ENCODE data around the gene GABRR1. TPM values are rescaled to one million over a fixed set of nuclear protein-coding genes. Genes with fewer than 3 reads are reported as not detected.

Gene GABRR1
- total and polyA plus RNA-seq, 2 of the 13 experiments (the other 11 are each of a cell fraction or from before 2014, with no cell fraction given): not detected

- Histone ChIP-seq H3K27ac (ENCODE audit: extremely low read length, insufficient read depth, low read length) (no peak overlapping the region), H3K4me3 (replicated peaks in 1 of 3; ENCODE audit: insufficient read depth in 1 of 3, low read depth in 2 of 3, low read length in 3 of 3) (no peak overlapping the region), H4K20me1 (ENCODE audit: insufficient read depth, low read length) (no peaks in the 10 kb centered on the region; the same call in 1 of the 2 replicates), H3K27me3 (ENCODE audit: control insufficient read depth in 1 of 2, insufficient read depth in 2 of 2, low read length in 2 of 2) (no peaks in the 10 kb centered on the region), H3K9ac (ENCODE audit: insufficient read depth, low read depth, low read length) (no peak overlapping the region), H3K4me1 (ENCODE audit: insufficient read depth, low read length) (peaks cover 12% of the 10 kb centered on the region), H3K36me3 (replicated peaks in 1 of 2; ENCODE audit: control insufficient read depth in 1 of 2, insufficient read depth in 2 of 2, low read length in 2 of 2) (peaks cover 0 to 26% of the 10 kb centered on the region in 2 experiments; a peak in 4 of 5 replicates), H3K9me3 (ENCODE audit: low read length) (no peaks in the 10 kb centered on the region), H3K79me2 (ENCODE audit: insufficient read depth, low read length) (peaks cover 5% of the 10 kb centered on the region), H3K4me2 (ENCODE audit: low read depth, low read length) (no peak overlapping the region), H2AFZ (ENCODE audit: low read length) (no peak overlapping the region)
- FAIRE-seq (no peak), ATAC-seq (no peak), DNase-seq (ENCODE audit: low spot score) (no peak)
- intact Hi-C loops (cut with micrococcal nuclease; ENCODE audit: unreplicated experiment) (no loop called here), in situ Hi-C loops (cut with HindIII; ENCODE audit: extremely low pct_ligation_motif_present, low pct_unique_long_range_greater_than_20kb) (no loop called here)
- WGBS (ENCODE audit: low lambda C conversion rate): 98% methylated on average over 1 of the region's 1 CpG
- POLR2A ChIA-PET: interaction anchor here (1.9 to 2.0 kb wide), 2 partner anchors 8 to 14 kb away, joined by 4 to 9 read pairs; partner anchors contain the start of gene PM20D2
- CTCF ChIA-PET (ENCODE audit: low intra/inter-chr PET ratio, low total read pairs): no interaction called here
- TF ChIP-seq FOXC1 (CRISPR knock-in tag; IDR thresholded peaks at IDR 0.05; ENCODE audit: borderline replicate concordance): no peak
- no peak for TF ChIP-seq ZNF740 (CRISPR knock-in tag; IDR thresholded peaks at IDR 0.05)
- no peak for TF ChIP-seq ZHX1 (CRISPR knock-in tag; IDR thresholded peaks at IDR 0.05; ENCODE audit: low read depth)
- TF ChIP-seq EED (CRISPR knock-in tag; IDR thresholded peaks at IDR 0.05): no peak
- TF ChIP-seq ZNF354B (CRISPR knock-in tag; IDR thresholded peaks at IDR 0.05): no peak
- no peak for TF ChIP-seq HDAC2 (CRISPR knock-in tag; IDR thresholded peaks at IDR 0.05)
- no peak for TF ChIP-seq ZNF883 (CRISPR knock-in tag; IDR thresholded peaks at IDR 0.05; ENCODE audit: not compliant biosample characterization)
- TF ChIP-seq ZNF260 (CRISPR knock-in tag; IDR thresholded peaks at IDR 0.05; ENCODE audit: borderline replicate concordance, low read depth): no peak
- no peak for TF ChIP-seq TFDP1 (CRISPR knock-in tag; IDR thresholded peaks at IDR 0.05; ENCODE audit: borderline replicate concordance)
- TF ChIP-seq HNF4G (IDR thresholded peaks at IDR 0.05; ENCODE audit: borderline replicate concordance, low read depth, low read length): no peak
- no peak for TF ChIP-seq HNF4G (CRISPR knock-in tag; IDR thresholded peaks at IDR 0.05; ENCODE audit: borderline replicate concordance, low read depth)
- no peak for TF ChIP-seq IKZF1 (IDR thresholded peaks at IDR 0.05)
- no peak for TF ChIP-seq ZXDC (CRISPR knock-in tag; IDR thresholded peaks at IDR 0.05)
- no peak for TF ChIP-seq SNRNP70 (IDR thresholded peaks at IDR 0.05; ENCODE audit: low read depth, low read length)
- no peak for TF ChIP-seq SKIL (CRISPR knock-in tag; IDR thresholded peaks at IDR 0.05; ENCODE audit: borderline replicate concordance)
- no peak for TF ChIP-seq CREB1 (IDR thresholded peaks at IDR 0.05)
- TF ChIP-seq CREB1 (CRISPR knock-in tag; IDR thresholded peaks at IDR 0.05): no peak
- no TSS peak for BruUV-seq (replicated peaks)
Measured at GRCh38 chr6:89154131-89154530, 63.0 kb downstream of the GABRR1 start.
